ENCODE results near the gene CHKA. TPM values are rescaled to one million over a fixed set of nuclear protein-coding genes. Genes with fewer than 3 reads are reported as not detected.

Gene CHKA
- polyA plus RNA-seq, 1 donor (not counting 4 experiments of a cell fraction or from before 2014, with no cell fraction given) = 7.1 TPM

DNA sequence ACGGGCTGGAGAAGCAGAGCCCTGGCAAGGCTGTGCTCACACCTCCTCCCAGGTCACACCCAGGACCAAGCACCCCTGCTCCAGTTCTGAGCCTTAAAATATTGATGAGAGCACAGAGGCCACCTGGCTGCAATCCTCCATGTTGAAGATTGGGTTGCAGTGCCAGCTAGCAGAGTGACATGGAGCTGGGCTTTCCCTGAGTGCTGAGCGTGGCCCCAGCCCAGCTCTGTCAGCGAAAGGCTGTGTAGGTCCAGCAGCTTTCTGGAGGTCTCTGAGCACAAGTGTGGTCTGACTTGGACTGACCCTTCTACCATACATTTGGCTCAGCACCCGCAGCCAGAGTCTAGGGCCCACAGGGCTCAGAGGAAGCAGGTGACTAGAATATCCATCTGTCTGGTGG lies 4.0 kb upstream of the CHKA start:
- Histone ChIP-seq H2AFZ (ENCODE audit: control insufficient read depth, low read length) (no peak overlapping the region), H4K20me1 (ENCODE audit: control insufficient read depth, extremely low read depth, insufficient read depth, low read length) (no peaks in the 10 kb centered on the region), H3K27me3 (ENCODE audit: control insufficient read depth, extremely low read depth, insufficient read depth, low read length) (peaks cover 7% of the 10 kb centered on the region), H3K4me2 (ENCODE audit: control insufficient read depth, extremely low read depth, insufficient read depth, low read depth, low read length) (no peak overlapping the region), H3K79me2 (ENCODE audit: control insufficient read depth, insufficient read depth, low read length) (no peaks in the 10 kb centered on the region), H3K36me3 (ENCODE audit: control insufficient read depth in 2 of 2, extremely low read depth in 1 of 2, insufficient read depth in 2 of 2, low read length in 2 of 2) (no peaks in the 10 kb centered on the region), H3K9me1 (ENCODE audit: control insufficient read depth, extremely low read depth, insufficient read depth, low read length) (no peaks in the 10 kb centered on the region), H3K4me1 (ENCODE audit: control insufficient read depth, extremely low read depth, insufficient read depth, low read length) (peaks cover 8% of the 10 kb centered on the region), H3K9me3 (ENCODE audit: control insufficient read depth, low read depth, low read length) (no peaks in the 10 kb centered on the region), H3K4me3 (ENCODE audit: control insufficient read depth in 2 of 3, extremely low read depth in 1 of 3, insufficient read depth in 2 of 3, low read depth in 1 of 3, low read length in 3 of 3) (no peak overlapping the region), H3K9ac (ENCODE audit: control insufficient read depth, extremely low read depth, insufficient read depth, low read length) (no peak overlapping the region), H3K27ac (ENCODE audit: control insufficient read depth, insufficient read depth, low read length) (no peak overlapping the region)
- no peak for TF ChIP-seq EZH2 (IDR thresholded peaks at IDR 0.05; ENCODE audit: low read length)
- TF ChIP-seq, protein P1, sequence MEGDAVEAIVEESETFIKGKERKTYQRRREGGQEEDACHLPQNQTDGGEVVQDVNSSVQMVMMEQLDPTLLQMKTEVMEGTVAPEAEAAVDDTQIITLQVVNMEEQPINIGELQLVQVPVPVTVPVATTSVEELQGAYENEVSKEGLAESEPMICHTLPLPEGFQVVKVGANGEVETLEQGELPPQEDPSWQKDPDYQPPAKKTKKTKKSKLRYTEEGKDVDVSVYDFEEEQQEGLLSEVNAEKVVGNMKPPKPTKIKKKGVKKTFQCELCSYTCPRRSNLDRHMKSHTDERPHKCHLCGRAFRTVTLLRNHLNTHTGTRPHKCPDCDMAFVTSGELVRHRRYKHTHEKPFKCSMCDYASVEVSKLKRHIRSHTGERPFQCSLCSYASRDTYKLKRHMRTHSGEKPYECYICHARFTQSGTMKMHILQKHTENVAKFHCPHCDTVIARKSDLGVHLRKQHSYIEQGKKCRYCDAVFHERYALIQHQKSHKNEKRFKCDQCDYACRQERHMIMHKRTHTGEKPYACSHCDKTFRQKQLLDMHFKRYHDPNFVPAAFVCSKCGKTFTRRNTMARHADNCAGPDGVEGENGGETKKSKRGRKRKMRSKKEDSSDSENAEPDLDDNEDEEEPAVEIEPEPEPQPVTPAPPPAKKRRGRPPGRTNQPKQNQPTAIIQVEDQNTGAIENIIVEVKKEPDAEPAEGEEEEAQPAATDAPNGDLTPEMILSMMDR (optimal IDR thresholded peaks at IDR 0.05 in 1 of 3, IDR thresholded peaks at IDR 0.05 in 1 of 3, conservative IDR thresholded peaks at IDR 0.05 in 1 of 3; ENCODE audit: extremely low read depth in 1 of 3, insufficient read depth in 2 of 3, low read length in 3 of 3) = no peak
- DNase-seq (ENCODE audit: low read depth, low spot score) = no peak
- FAIRE-seq = no peak
- dilution Hi-C loops (cut with MboI; ENCODE audit: extremely low pct_ligation_motif_present, low sequenced_read_pairs) = no loop called here

GRCh38 chr11:68122936-68123539 lies 1.9 kb upstream of the CHKA start:
- no peak overlapping the region for H3K4me2 ChIP-seq (ENCODE audit: control insufficient read depth, extremely low read depth, insufficient read depth, low read depth, low read length)
- H3K27me3 ChIP-seq (ENCODE audit: control insufficient read depth, extremely low read depth, insufficient read depth, low read length) = no peaks in the 10 kb centered on the region
- H3K9me3 ChIP-seq (ENCODE audit: control insufficient read depth, low read depth, low read length) = no peaks in the 10 kb centered on the region
- no peaks in the 10 kb centered on the region for H3K79me2 ChIP-seq (ENCODE audit: control insufficient read depth, insufficient read depth, low read length)
- H3K9ac ChIP-seq (ENCODE audit: control insufficient read depth, extremely low read depth, insufficient read depth, low read length) = no peak overlapping the region
- no peak overlapping the region for H3K27ac ChIP-seq (ENCODE audit: control insufficient read depth, insufficient read depth, low read length)
- H4K20me1 ChIP-seq (ENCODE audit: control insufficient read depth, extremely low read depth, insufficient read depth, low read length) = no peaks in the 10 kb centered on the region
- FAIRE-seq = no peak
- no peaks in the 10 kb centered on the region for H3K36me3 ChIP-seq (ENCODE audit: control insufficient read depth in 2 of 2, extremely low read depth in 1 of 2, insufficient read depth in 2 of 2, low read length in 2 of 2)
- DNase-seq (ENCODE audit: low read depth, low spot score) = no peak
- H3K4me1 ChIP-seq (ENCODE audit: control insufficient read depth, extremely low read depth, insufficient read depth, low read length) = peaks cover 10% of the 10 kb centered on the region
- no peak overlapping the region for H3K4me3 ChIP-seq (ENCODE audit: control insufficient read depth in 2 of 3, extremely low read depth in 1 of 3, insufficient read depth in 2 of 3, low read depth in 1 of 3, low read length in 3 of 3)
- H3K9me1 ChIP-seq (ENCODE audit: control insufficient read depth, extremely low read depth, insufficient read depth, low read length) = no peaks in the 10 kb centered on the region
- dilution Hi-C loops (cut with MboI; ENCODE audit: extremely low pct_ligation_motif_present, low sequenced_read_pairs) = no loop called here
- TF ChIP-seq, protein P1 (optimal IDR thresholded peaks at IDR 0.05 in 1 of 3, IDR thresholded peaks at IDR 0.05 in 1 of 3, conservative IDR thresholded peaks at IDR 0.05 in 1 of 3; ENCODE audit: extremely low read depth in 1 of 3, insufficient read depth in 2 of 3, low read length in 3 of 3) = no peak
- no peak overlapping the region for H2AFZ ChIP-seq (ENCODE audit: control insufficient read depth, low read length)
